Ishikawa (cell line): ENCODE data around the gene SMAP1.

Experiments
- CEBPB ChIP-seq: IDR thresholded peaks from 2 replicates; pipeline ENCODE4 v1.6.1; 2012
- CREB1 ChIP-seq: IDR thresholded peaks from 2 replicates; pipeline ENCODE4 v1.6.1; 2012; ENCODE audit warnings: low read depth
- EGR1 ChIP-seq: IDR thresholded peaks from 2 replicates; pipeline ENCODE4 v1.6.1; 2012
- EP300 ChIP-seq: IDR thresholded peaks from 2 replicates; pipeline ENCODE4 v1.6.1; 2012; ENCODE audit warnings: borderline replicate concordance
- FOXM1 ChIP-seq: IDR thresholded peaks from 2 replicates; pipeline ENCODE4 v1.6.1; 2012; ENCODE audit warnings: low read depth, borderline replicate concordance
- MAX ChIP-seq: IDR thresholded peaks from 2 replicates; pipeline ENCODE4 v1.6.1; 2012
- NFIC ChIP-seq: IDR thresholded peaks from 2 replicates; pipeline ENCODE4 v1.6.1; 2012
- RAD21 ChIP-seq: IDR thresholded peaks from 2 replicates; pipeline ENCODE4 v1.6.1; 2012; ENCODE audit warnings: low read depth
- REST ChIP-seq: IDR thresholded peaks from 2 replicates; pipeline ENCODE4 v1.6.1; 2012; ENCODE audit warnings: low read depth, mild to moderate bottlenecking
- TAF1 ChIP-seq: IDR thresholded peaks from 2 replicates; pipeline ENCODE4 v1.6.1; 2012; ENCODE audit warnings: low read depth, mild to moderate bottlenecking
- TCF12 ChIP-seq: IDR thresholded peaks from 2 replicates; pipeline ENCODE4 v1.6.1; 2012; ENCODE audit warnings: low read depth
- TEAD4 ChIP-seq: IDR thresholded peaks from 2 replicates; pipeline ENCODE4 v1.6.1; 2012
- USF1 ChIP-seq: IDR thresholded peaks from 2 replicates; pipeline ENCODE4 v1.6.1; 2012
- YY1 ChIP-seq: IDR thresholded peaks from 2 replicates; pipeline ENCODE4 v1.6.1; 2012; ENCODE audit warnings: low read depth
- ZBTB7A ChIP-seq: IDR thresholded peaks from 2 replicates; pipeline ENCODE4 v1.6.1; 2012; ENCODE audit warnings: low read depth

Gene SMAP1

GRCh38 chr6:70667711-70668498, at the start of gene SMAP1:
Gene SMAP1 (plus strand): TSS chr6:70667883. CDS start chr6:70668024, 141 bp downstream.
- TF ChIP-seq FOXM1 (no peak), USF1 (no peak), TAF1 (0 out of 2 replicates have a peak, but pooled peaks have one; percentile 67), EGR1 (0 out of 2 replicates have a peak, but pooled peaks have one; percentile 34), CREB1 (no peak), EP300 (peak; percentile 55; the same call in 1 of the 2 replicates), TCF12 (peak; percentile 59; the same call in 1 of the 2 replicates), CEBPB (no peak), RAD21 (no peak; the same call in 1 of the 2 replicates), TEAD4 (no peak; the same call in 1 of the 2 replicates), MAX (peak; percentile 66), ZBTB7A (0 out of 2 replicates have a peak, but pooled peaks have one; percentile 52), NFIC (no peak), YY1 (peak; percentile 57; the same call in 1 of the 2 replicates), REST (no peak)

- TF ChIP-seq MAX, result no peak
- no peak for TF ChIP-seq TAF1
- TF ChIP-seq ZBTB7A, result no peak
- TF ChIP-seq TCF12, result no peak
- no peak for TF ChIP-seq TEAD4
- TF ChIP-seq RAD21, result no peak
- TF ChIP-seq CREB1, result no peak
- TF ChIP-seq REST, result no peak
- no peak for TF ChIP-seq CEBPB
- TF ChIP-seq USF1, result no peak
- TF ChIP-seq EP300, result no peak
- TF ChIP-seq YY1, result no peak
- no peak for TF ChIP-seq NFIC
Observed at GRCh38 chr6:70620746-70621145, 46.9 kb upstream of the SMAP1 start.

- TF ChIP-seq ZBTB7A (no peak), MAX (no peak), TAF1 (no peak), RAD21 (no peak), CEBPB (no peak), TCF12 (no peak), REST (no peak)
Observed at GRCh38 chr6:70622461-70622860, 45.2 kb upstream of the SMAP1 start.

GRCh38 chr6:70625436-70625835, 42.2 kb upstream of the SMAP1 start:
- TF ChIP-seq TEAD4 (no peak), ZBTB7A (no peak), NFIC (no peak), USF1 (no peak), CEBPB (no peak), YY1 (no peak), FOXM1 (no peak), EP300 (no peak), REST (no peak), RAD21 (no peak), EGR1 (no peak), MAX (no peak), TAF1 (no peak)
